HCT116 (cell line): ENCODE data around the gene GABRP. TPM values are rescaled to one million over a fixed set of nuclear protein-coding genes. Genes with fewer than 3 reads are reported as not detected.
A peak's percentile ranks its signal among the peaks of the same experiment; 100 is the strongest.

Source experiments
- ATAC-seq: fragments of 200-7000 bp; cut with Tn5 transposase; 2 replicates; pipeline ENCODE4 v1.9.1; 2020; ENCODE audit warnings: mild to moderate bottlenecking, moderate library complexity
- BruUV-seq: library from RNA; stranded (reverse); fragments of 400-500 nt; replicated peaks from 2 replicates; lab custom pipeline; 2021; lab: Mats Ljungman, UMichigan
- CTCF ChIA-PET: fragments of 300-600 bp; sonication (Branson Sonifier 250); formaldehyde crosslinking; loops from one replicate; lab custom pipeline; 2021; ENCODE audit warnings: antibody characterized with exemption; lab: Charles Lee
- POLR2A ChIA-PET: fragments of 300-600, 350-600 bp; sonication (Branson Sonifier 250); formaldehyde crosslinking; loops from one replicate; lab custom pipeline; 2021; ENCODE audit warnings: antibody characterized with exemption; lab: Charles Lee
- RAD21 ChIA-PET, 2 experiments: fragments of 300-600 bp; sonication (Branson Sonifier 250); formaldehyde crosslinking; loops; one replicate each; lab custom pipeline; 2023; ENCODE audit warnings: low total read pairs in 2 of 2; ENCODE audit not compliant: uncharacterized antibody in 2 of 2, unreplicated experiment in 2 of 2, low non-redundant PET in 1 of 2; lab: Charles Lee
- DNase-seq: peaks from one replicate; pipeline ENCODE4 v3.0.0-alpha.2; 2010; ENCODE audit warnings: low read depth, low spot score
- H2AFZ ChIP-seq: fragments of 200-600 bp; shearing (Covaris generic), sonication (generic); 2 replicates; pipeline ENCODE4 v1.6.1; 2017; ENCODE audit warnings: low read depth, mixed run types, mixed read lengths, antibody characterized with exemption, low read length; ENCODE audit not compliant: poor library complexity, severe bottlenecking
- H3K27ac ChIP-seq: 2 replicates; pipeline ENCODE4 v1.5.1; 2012; ENCODE audit warnings: low read depth, low read length
- H3K27me3 ChIP-seq: fragments of 200-600 bp; sonication (generic); 2 replicates; pipeline ENCODE4 v1.6.1; 2016; ENCODE audit warnings: mixed run types, low read length, mixed read lengths; ENCODE audit not compliant: insufficient read depth
- H3K36me3 ChIP-seq, 2 experiments: fragments of 200-500 bp in 1 of 2; fragments of 200-600 bp in 1 of 2; sonication (Bioruptor generic) in 1 of 2; sonication (generic) in 1 of 2; 2 replicates each; pipeline versions ENCODE4 v1.5.1 to v1.6.1; 2014 to 2016; ENCODE audit warnings: low read length in 2 of 2, inconsistent platforms in 1 of 2, mixed read lengths in 1 of 2, mixed run types in 1 of 2; ENCODE audit not compliant: insufficient read depth in 2 of 2, control insufficient read depth in 1 of 2
- H3K4me1 ChIP-seq, 2 experiments: fragments of 200-600 bp in 1 of 2; sonication (generic) in 1 of 2; 2 replicates each; pipeline versions ENCODE4 v1.5.1 to v1.6.1; 2012 to 2017; ENCODE audit warnings: low read length in 2 of 2, inconsistent platforms in 1 of 2, mild to moderate bottlenecking in 1 of 2, mixed read lengths in 1 of 2, mixed run types in 1 of 2, moderate library complexity in 1 of 2; ENCODE audit not compliant: insufficient read depth in 2 of 2, control insufficient read depth in 1 of 2
- H3K4me2 ChIP-seq: fragments of 200-600 bp; sonication (generic); 2 replicates; pipeline ENCODE4 v1.6.1; 2017; ENCODE audit warnings: mixed run types, low read length, mixed read lengths
- H3K4me3 ChIP-seq, 2 experiments: fragments of 200-600 bp in 1 of 2; sonication (generic) in 1 of 2; replicated peaks in 1 of 2; 2 replicates each; pipeline ENCODE4 v1.5.1; 2011 to 2016; ENCODE audit warnings: low read length in 2 of 2, control low read depth in 1 of 2, low read depth in 1 of 2, mild to moderate bottlenecking in 1 of 2, mixed read lengths in 1 of 2, mixed run types in 1 of 2
- H3K79me2 ChIP-seq: fragments of 200-600 bp; sonication (generic); 2 replicates; pipeline ENCODE4 v1.6.1; 2017; ENCODE audit warnings: mild to moderate bottlenecking, mixed run types, low read length, moderate library complexity, mixed read lengths; ENCODE audit not compliant: insufficient read depth
- H3K9ac ChIP-seq: fragments of 200-600 bp; sonication (generic); 2 replicates; pipeline ENCODE4 v1.6.1; 2016; ENCODE audit warnings: low read length, mixed read lengths
- H3K9me2 ChIP-seq: fragments of 200-600 bp; sonication (generic), shearing (Covaris generic); 2 replicates; pipeline ENCODE4 v1.6.1; 2017; ENCODE audit warnings: mixed run types, mild to moderate bottlenecking, moderate library complexity; ENCODE audit not compliant: insufficient read depth
- H3K9me3 ChIP-seq, 2 experiments: fragments of 200-500 bp in 1 of 2; fragments of 200-600 bp in 1 of 2; sonication (Bioruptor generic) in 1 of 2; sonication (generic) in 1 of 2; 2 replicates each; pipeline ENCODE4 v1.6.1; 2014 to 2017; ENCODE audit warnings: low read length in 2 of 2, mixed read lengths in 2 of 2, inconsistent platforms in 1 of 2, low read depth in 1 of 2, mild to moderate bottlenecking in 1 of 2, mixed run types in 1 of 2, moderate library complexity in 1 of 2; ENCODE audit not compliant: control insufficient read depth in 1 of 2, insufficient read depth in 1 of 2
- H4K20me1 ChIP-seq: fragments of 200-600 bp; sonication (generic), shearing (Covaris generic); 2 replicates; pipeline ENCODE4 v1.6.1; 2017; ENCODE audit warnings: mixed run types, mild to moderate bottlenecking, moderate library complexity; ENCODE audit not compliant: insufficient read depth
- CTCF ChIP-seq, 3 experiments: fragments of 200-600 bp in 1 of 3; sonication (generic) in 1 of 3; IDR thresholded peaks in 2 of 3; conservative IDR thresholded peaks in 1 of 3; 2 replicates each; pipeline ENCODE4 v1.5.1; 2012 to 2017; ENCODE audit warnings: low read depth in 2 of 3, low read length in 2 of 3, antibody characterized with exemption in 1 of 3, borderline replicate concordance in 1 of 3, control low read depth in 1 of 3, mild to moderate bottlenecking in 1 of 3, mixed read lengths in 1 of 3, mixed run types in 1 of 3, moderate library complexity in 1 of 3; ENCODE audit not compliant: insufficient read depth in 1 of 3
- EZH2phosphoT487 ChIP-seq: fragments of 200-600 bp; IDR thresholded peaks from 2 replicates; pipeline ENCODE4 v1.6.1; 2018; ENCODE audit warnings: antibody characterized with exemption, borderline replicate concordance
- POLR2A ChIP-seq: IDR thresholded peaks from 2 replicates; pipeline ENCODE4 v1.7.0; 2011; ENCODE audit warnings: borderline replicate concordance; ENCODE audit not compliant: insufficient read depth, insufficient read length; ENCODE audit errors: extremely low read depth
- RAD21 ChIP-seq: IDR thresholded peaks from 2 replicates; pipeline ENCODE4 v1.6.1; 2012; ENCODE audit warnings: low read depth, mild to moderate bottlenecking
- SIN3A ChIP-seq: IDR thresholded peaks from 2 replicates; pipeline ENCODE4 v1.6.1; 2012; ENCODE audit warnings: low read depth
- intact Hi-C: fragments of 100-400 bp; cut with micrococcal nuclease; formaldehyde crosslinking; loops from 2 replicates; pipeline ENCODE4 v1.10.0; 2022
- total RNA-seq: library from RNA; stranded (reverse); gene quantifications from one replicate; pipeline ENCODE4 v1.2.1, GENCODE V29; 2021; ENCODE audit not compliant: unreplicated experiment
- TF ChIP-seq, protein P1 (sequence below): IDR thresholded peaks from 2 replicates; pipeline ENCODE4 v1.6.1; 2012; ENCODE audit warnings: low read depth

Gene GABRP
- total RNA-seq, 1 experiment from 2014 or later, result not detected

DNA sequence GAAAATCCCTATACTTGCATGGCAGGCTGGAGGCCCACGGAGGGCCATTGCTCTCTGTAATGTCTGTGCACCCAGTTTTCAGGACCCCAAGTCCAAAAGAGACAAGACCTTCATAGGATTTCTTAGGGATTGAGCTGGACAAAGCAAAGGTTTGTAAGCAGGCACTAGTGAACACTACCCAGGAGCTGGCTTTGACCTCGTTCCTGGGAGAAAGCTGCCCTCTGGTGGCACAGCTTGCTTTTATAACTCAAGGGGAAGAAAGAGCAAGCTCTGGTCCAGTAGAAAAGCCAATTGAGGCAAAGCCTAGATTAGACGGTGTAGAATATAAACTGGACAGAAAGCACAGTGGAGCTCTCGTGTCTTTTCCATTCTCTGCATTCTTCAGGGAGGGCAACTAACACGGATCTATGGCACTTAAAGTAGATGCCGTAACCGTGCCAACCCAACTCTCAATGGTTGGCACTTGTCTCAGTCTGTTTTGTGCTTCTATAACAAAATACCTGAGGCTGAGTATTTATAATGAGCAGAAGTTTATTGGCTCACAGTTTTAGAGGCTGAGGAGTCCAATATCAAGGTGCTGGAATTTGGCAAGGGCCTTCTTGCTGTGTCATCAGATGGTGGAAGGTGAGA, 7.9 kb downstream of the GABRP start:
- H3K9me2 ChIP-seq, result no peaks in the 10 kb centered on the region
- TF ChIP-seq, protein P1, sequence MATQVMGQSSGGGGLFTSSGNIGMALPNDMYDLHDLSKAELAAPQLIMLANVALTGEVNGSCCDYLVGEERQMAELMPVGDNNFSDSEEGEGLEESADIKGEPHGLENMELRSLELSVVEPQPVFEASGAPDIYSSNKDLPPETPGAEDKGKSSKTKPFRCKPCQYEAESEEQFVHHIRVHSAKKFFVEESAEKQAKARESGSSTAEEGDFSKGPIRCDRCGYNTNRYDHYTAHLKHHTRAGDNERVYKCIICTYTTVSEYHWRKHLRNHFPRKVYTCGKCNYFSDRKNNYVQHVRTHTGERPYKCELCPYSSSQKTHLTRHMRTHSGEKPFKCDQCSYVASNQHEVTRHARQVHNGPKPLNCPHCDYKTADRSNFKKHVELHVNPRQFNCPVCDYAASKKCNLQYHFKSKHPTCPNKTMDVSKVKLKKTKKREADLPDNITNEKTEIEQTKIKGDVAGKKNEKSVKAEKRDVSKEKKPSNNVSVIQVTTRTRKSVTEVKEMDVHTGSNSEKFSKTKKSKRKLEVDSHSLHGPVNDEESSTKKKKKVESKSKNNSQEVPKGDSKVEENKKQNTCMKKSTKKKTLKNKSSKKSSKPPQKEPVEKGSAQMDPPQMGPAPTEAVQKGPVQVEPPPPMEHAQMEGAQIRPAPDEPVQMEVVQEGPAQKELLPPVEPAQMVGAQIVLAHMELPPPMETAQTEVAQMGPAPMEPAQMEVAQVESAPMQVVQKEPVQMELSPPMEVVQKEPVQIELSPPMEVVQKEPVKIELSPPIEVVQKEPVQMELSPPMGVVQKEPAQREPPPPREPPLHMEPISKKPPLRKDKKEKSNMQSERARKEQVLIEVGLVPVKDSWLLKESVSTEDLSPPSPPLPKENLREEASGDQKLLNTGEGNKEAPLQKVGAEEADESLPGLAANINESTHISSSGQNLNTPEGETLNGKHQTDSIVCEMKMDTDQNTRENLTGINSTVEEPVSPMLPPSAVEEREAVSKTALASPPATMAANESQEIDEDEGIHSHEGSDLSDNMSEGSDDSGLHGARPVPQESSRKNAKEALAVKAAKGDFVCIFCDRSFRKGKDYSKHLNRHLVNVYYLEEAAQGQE, result no peak
- TF ChIP-seq RAD21, result peak; percentile 83
- no peak for TF ChIP-seq SIN3A
- peak; percentile 69 to 80 (median 75) for TF ChIP-seq CTCF (IDR thresholded peaks at IDR 0.05 in 2 of 3, conservative IDR thresholded peaks at IDR 0.05 in 1 of 3; ENCODE audit: borderline replicate concordance in 1 of 3, insufficient read depth in 1 of 3, low read depth in 2 of 3, low read length in 2 of 3)
- TF ChIP-seq POLR2A, result no peak
- no peak for TF ChIP-seq EZH2phosphoT487
- TF ChIP-seq, all 23 proteins: peak for 2
- CTCF ChIA-PET, result interaction anchor here (0.6 to 3.4 kb wide), 20 partner anchors 9 to 545 kb away, joined by 3 to 113 read pairs (median 4); no protein-coding TSS in a partner anchor
- intact Hi-C loops, result loop anchor here (1.0 to 5.0 kb wide), 3 partner anchors 47 to 354 kb away; no protein-coding TSS in a partner anchor
- no TSS peak for BruUV-seq
- Histone ChIP-seq H3K27me3 (0 out of 2 replicates have a peak, but pooled peaks cover 4% of the 10 kb centered on the region), H2AFZ (no peak overlapping the region), H3K4me3 (no peak overlapping the region), H3K79me2 (no peaks in the 10 kb centered on the region), H3K4me2 (no peak overlapping the region), H3K9me3 (no peaks in the 10 kb centered on the region), H3K36me3 (no peaks in the 10 kb centered on the region), H3K9ac (no peak overlapping the region), H3K4me1 (no peaks in the 10 kb centered on the region), H4K20me1 (no peaks in the 10 kb centered on the region; the same call in 1 of the 2 replicates), H3K27ac (no peak overlapping the region)
- POLR2A ChIA-PET, result no interaction called here
- ATAC-seq, result peak; percentile 93
- peak; percentile 49 for DNase-seq
- RAD21 ChIA-PET, result interaction anchor here (0.6 to 2.5 kb wide), 10 partner anchors 43 to 551 kb away, joined by 3 to 13 read pairs (median 4); no protein-coding TSS in a partner anchor
